ENCODE data around the gene HOXB2.

The HOXB2 gene

DNA sequence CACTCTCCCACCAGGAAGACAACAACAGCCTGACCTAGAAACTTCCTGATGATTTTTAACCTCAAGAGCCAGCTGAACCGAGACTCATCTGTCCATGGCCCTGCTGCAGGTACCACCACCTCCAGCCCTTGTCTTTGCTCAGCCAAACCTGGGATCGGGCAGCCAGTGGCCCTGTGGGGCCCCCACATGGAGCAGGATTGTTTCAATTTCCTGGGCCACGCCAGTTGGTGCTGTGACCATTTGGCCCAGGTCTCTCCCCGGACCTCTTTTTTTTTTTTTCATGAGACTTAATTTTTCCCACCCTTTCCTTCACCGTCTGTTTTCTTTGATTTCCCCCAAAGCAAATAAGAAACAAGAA lies 8.3 kb upstream of the HOXB2 start:
- Histone ChIP-seq H3K79me2 (ENCODE audit: control insufficient read depth, insufficient read depth, low read length) (no peaks in the 10 kb centered on the region), H3K9ac (ENCODE audit: low read length) (no peak overlapping the region), H2BK5ac (ENCODE audit: low read length) (no peak overlapping the region), H3K4me2 (ENCODE audit: low read length) (no peak overlapping the region), H4K8ac (ENCODE audit: low read depth, low read length) (no peak overlapping the region), H4K5ac (ENCODE audit: low read length) (no peak overlapping the region), H3K4me3 (ENCODE audit: low read length) (no peak overlapping the region), H2BK15ac (replicated peaks; ENCODE audit: low read depth) (no peak overlapping the region), H3K79me1 (ENCODE audit: low read length) (no peaks in the 10 kb centered on the region), H3K36me3 (ENCODE audit: control insufficient read depth, insufficient read depth, low read length) (no peaks in the 10 kb centered on the region), H3K27ac (ENCODE audit: low read depth, low read length) (no peak overlapping the region), H3K56ac (ENCODE audit: low read length) (no peak overlapping the region), H3K4me1 (ENCODE audit: control insufficient read depth, low read depth, low read length) (no peaks in the 10 kb centered on the region), H3K27me3 (ENCODE audit: insufficient read depth, low read length, poor library complexity) (peaks cover 74% of the 10 kb centered on the region), H3K18ac (ENCODE audit: low read length) (no peak overlapping the region), H2BK120ac (ENCODE audit: low read depth, low read length) (no peak overlapping the region), H3K4ac (ENCODE audit: low read depth, low read length) (no peak overlapping the region), H3K23ac (ENCODE audit: low read length) (no peak overlapping the region), H2AK5ac (ENCODE audit: low read length) (no peak overlapping the region)
- no CpG with 5 or more reads among the region's 5 CpGs for WGBS (ENCODE audit: extremely low coverage, insufficient coverage, low lambda C conversion rate)
- no peak for DNase-seq

DNA sequence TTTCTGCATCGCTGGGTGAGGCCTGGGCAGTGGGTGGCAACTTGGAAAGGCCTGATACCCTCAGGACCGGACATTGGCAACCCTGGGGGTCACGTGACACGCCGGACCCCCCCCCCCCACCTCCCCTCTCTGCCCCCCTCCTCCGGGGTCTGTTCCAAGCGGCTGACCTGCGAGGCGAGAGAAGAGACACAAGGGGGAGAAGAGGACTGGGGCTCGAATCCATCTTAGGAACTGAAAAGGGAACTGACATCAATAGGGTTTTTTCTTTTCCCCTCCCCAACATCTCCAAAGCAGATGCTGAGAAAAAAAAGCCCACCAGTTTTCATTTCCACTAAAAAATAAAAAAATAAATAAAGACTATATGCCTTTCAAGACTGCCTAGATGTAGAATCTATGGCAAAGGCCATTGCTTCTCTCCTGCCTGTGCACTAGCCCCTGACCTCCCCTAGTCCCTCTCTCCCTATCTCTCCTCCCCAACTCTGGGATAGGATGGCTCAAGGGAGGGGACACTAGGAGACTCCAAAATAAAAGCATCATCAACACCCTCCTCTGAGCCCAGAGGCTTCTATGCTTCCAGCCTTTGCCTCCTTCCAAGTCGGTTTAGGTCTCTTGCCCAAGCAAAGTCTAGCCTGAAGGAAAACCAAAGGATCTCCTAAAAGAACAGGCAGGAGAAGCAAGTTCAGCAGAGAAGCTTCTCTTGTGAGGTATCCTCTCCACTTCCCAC lies 7.7 kb upstream of the HOXB2 start:
- WGBS (ENCODE audit: extremely low coverage, insufficient coverage, low lambda C conversion rate): no CpG with 5 or more reads among the region's 11 CpGs
- Histone ChIP-seq H3K27me3 (ENCODE audit: insufficient read depth, low read length, poor library complexity) (peaks cover 73% of the 10 kb centered on the region), H2AK5ac (ENCODE audit: low read length) (peak overlapping the region; percentile 13), H4K8ac (ENCODE audit: low read depth, low read length) (no peak overlapping the region), H3K4me3 (ENCODE audit: low read length) (no peak overlapping the region), H2BK5ac (ENCODE audit: low read length) (no peak overlapping the region), H3K4me2 (ENCODE audit: low read length) (no peak overlapping the region), H3K56ac (ENCODE audit: low read length) (no peak overlapping the region), H3K9ac (ENCODE audit: low read length) (no peak overlapping the region), H2BK15ac (replicated peaks; ENCODE audit: low read depth) (no peak overlapping the region), H3K79me1 (ENCODE audit: low read length) (no peaks in the 10 kb centered on the region), H3K23ac (ENCODE audit: low read length) (no peak overlapping the region), H3K4me1 (ENCODE audit: control insufficient read depth, low read depth, low read length) (no peaks in the 10 kb centered on the region), H2BK120ac (ENCODE audit: low read depth, low read length) (no peak overlapping the region), H3K18ac (ENCODE audit: low read length) (no peak overlapping the region), H3K4ac (ENCODE audit: low read depth, low read length) (no peak overlapping the region), H3K27ac (ENCODE audit: low read depth, low read length) (no peak overlapping the region), H3K36me3 (ENCODE audit: control insufficient read depth, insufficient read depth, low read length) (no peaks in the 10 kb centered on the region), H3K79me2 (ENCODE audit: control insufficient read depth, insufficient read depth, low read length) (no peaks in the 10 kb centered on the region), H4K5ac (ENCODE audit: low read length) (no peak overlapping the region)
- DNase-seq: no peak

DNA sequence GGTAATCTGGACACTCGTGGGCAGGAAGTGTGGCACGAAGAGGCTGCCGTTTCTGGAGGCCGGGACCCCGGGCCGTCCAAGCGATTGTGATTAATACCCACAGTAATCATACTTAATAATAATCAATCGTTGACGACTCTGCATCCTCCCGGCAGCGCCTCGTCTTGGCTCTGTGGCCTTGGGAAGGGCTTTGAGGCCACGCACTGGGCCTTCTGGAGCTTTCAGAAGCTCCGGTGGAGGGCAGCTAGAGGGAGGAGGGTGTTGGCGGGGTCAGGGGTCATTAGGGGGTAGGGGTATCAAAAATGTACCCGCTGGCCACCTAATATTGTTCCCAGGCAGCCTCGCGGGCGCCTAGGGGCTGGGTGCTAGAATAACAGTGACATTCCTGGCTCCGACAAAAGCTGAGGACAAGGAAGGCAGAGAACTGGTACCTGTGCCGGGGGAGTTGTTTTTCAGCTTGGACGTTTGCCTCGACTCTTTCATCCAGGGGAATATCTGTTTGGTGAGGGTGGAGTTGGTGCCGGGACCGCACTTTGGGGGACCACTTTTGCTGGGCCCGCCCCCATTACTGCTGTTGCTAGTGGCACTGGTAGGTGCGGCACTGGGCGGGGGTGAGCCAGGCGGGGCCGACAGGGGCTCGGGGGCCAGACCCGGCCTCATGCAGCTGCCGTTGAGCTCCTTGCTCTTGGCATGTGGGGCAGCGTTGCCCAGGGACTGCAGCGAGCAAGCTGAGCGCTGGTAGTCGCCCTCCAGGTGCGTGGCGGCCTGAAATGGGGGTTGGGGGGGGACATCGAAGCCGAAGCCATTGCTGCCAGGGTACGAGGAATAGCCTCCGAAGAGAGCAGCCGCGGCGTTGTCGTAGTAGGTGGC lies 6.9 kb upstream of the HOXB2 start:
- Histone ChIP-seq H4K8ac (ENCODE audit: low read depth, low read length) (no peak overlapping the region), H3K9ac (ENCODE audit: low read length) (no peak overlapping the region), H3K36me3 (ENCODE audit: control insufficient read depth, insufficient read depth, low read length) (no peaks in the 10 kb centered on the region), H2BK120ac (ENCODE audit: low read depth, low read length) (no peak overlapping the region), H3K79me2 (ENCODE audit: control insufficient read depth, insufficient read depth, low read length) (no peaks in the 10 kb centered on the region), H3K4ac (ENCODE audit: low read depth, low read length) (no peak overlapping the region), H3K56ac (ENCODE audit: low read length) (no peak overlapping the region), H4K5ac (ENCODE audit: low read length) (no peak overlapping the region), H3K18ac (ENCODE audit: low read length) (no peak overlapping the region), H3K4me3 (ENCODE audit: low read length) (no peak overlapping the region), H2BK15ac (replicated peaks; ENCODE audit: low read depth) (no peak overlapping the region), H2AK5ac (ENCODE audit: low read length) (no peak overlapping the region), H3K23ac (ENCODE audit: low read length) (no peak overlapping the region), H2BK5ac (ENCODE audit: low read length) (no peak overlapping the region), H3K4me1 (ENCODE audit: control insufficient read depth, low read depth, low read length) (peaks cover 3% of the 10 kb centered on the region), H3K27me3 (ENCODE audit: insufficient read depth, low read length, poor library complexity) (peaks cover 73% of the 10 kb centered on the region), H3K4me2 (ENCODE audit: low read length) (no peak overlapping the region), H3K79me1 (ENCODE audit: low read length) (no peaks in the 10 kb centered on the region), H3K27ac (ENCODE audit: low read depth, low read length) (no peak overlapping the region)
- WGBS (ENCODE audit: extremely low coverage, insufficient coverage, low lambda C conversion rate): no CpG with 5 or more reads among the region's 47 CpGs
- no peak for DNase-seq

DNA sequence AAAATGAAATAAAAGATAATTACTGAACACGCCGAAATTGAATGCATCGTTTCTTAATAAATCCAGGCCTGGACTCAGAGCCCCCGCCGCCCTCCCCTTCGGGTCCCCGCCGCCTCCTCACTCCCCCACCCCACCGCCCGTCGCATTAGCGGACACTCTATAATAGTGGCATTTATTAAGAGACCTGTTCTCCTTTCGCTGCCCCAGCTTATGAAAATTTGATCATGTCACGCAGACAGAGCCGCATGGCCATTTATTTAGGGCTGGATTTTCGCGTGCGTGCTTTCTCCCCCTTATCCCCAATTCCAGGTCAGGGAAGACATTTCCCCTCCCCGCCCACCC lies 6.3 kb upstream of the HOXB2 start:
- Histone ChIP-seq H3K4me1 (ENCODE audit: control insufficient read depth, low read depth, low read length) (peaks cover 6% of the 10 kb centered on the region), H2AK5ac (ENCODE audit: low read length) (no peak overlapping the region), H3K79me1 (ENCODE audit: low read length) (no peaks in the 10 kb centered on the region), H3K4me3 (ENCODE audit: low read length) (no peak overlapping the region), H3K56ac (ENCODE audit: low read length) (no peak overlapping the region), H3K18ac (ENCODE audit: low read length) (no peak overlapping the region), H2BK5ac (ENCODE audit: low read length) (no peak overlapping the region), H3K27me3 (ENCODE audit: insufficient read depth, low read length, poor library complexity) (peaks cover 69% of the 10 kb centered on the region), H2BK15ac (replicated peaks; ENCODE audit: low read depth) (no peak overlapping the region), H3K36me3 (ENCODE audit: control insufficient read depth, insufficient read depth, low read length) (no peaks in the 10 kb centered on the region), H3K4ac (ENCODE audit: low read depth, low read length) (no peak overlapping the region), H4K8ac (ENCODE audit: low read depth, low read length) (no peak overlapping the region), H3K4me2 (ENCODE audit: low read length) (no peak overlapping the region), H2BK120ac (ENCODE audit: low read depth, low read length) (no peak overlapping the region), H4K5ac (ENCODE audit: low read length) (no peak overlapping the region), H3K27ac (ENCODE audit: low read depth, low read length) (no peak overlapping the region), H3K9ac (ENCODE audit: low read length) (no peak overlapping the region), H3K23ac (ENCODE audit: low read length) (no peak overlapping the region), H3K79me2 (ENCODE audit: control insufficient read depth, insufficient read depth, low read length) (no peaks in the 10 kb centered on the region)
- WGBS (ENCODE audit: extremely low coverage, insufficient coverage, low lambda C conversion rate): no CpG with 5 or more reads among the region's 19 CpGs
- DNase-seq: no peak

DNA sequence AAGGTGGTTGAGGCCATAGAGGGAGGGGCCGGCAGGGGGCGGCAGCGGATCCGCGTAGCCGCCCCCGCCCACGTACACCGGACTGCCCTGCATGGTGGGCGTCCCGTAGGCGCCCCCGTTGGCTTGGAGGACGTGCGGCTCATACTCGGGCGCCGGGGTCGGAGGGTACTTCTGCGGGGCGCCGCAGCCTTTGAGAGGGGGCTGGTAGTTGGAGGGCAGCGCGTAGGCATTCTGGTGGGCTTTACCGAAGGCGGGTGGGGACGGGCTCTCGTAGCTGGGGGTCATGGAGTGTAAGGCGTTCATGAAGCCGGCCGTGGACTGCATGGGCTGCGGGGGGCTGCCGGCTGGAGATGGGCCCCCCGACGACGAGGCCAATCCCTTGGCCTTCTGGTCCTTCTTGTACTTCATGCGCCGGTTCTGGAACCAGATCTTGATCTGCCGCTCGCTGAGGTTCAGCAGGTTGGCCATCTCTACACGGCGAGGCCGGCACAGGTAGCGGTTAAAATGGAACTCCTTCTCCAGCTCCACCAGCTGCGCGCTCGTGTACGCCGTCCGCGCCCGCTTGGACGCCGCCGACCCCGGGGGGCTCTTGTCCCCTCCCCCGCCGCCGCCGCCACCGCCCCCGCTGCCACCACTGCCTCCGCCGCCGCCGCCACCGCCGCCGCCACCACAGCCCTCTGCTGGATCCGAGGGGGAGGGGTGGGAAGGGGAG lies 5.7 kb upstream of the HOXB2 start:
- H3K36me3 ChIP-seq (ENCODE audit: control insufficient read depth, insufficient read depth, low read length): no peaks in the 10 kb centered on the region
- no peak overlapping the region for H3K4me3 ChIP-seq (ENCODE audit: low read length)
- no peak overlapping the region for H3K4me2 ChIP-seq (ENCODE audit: low read length)
- H2AK5ac ChIP-seq (ENCODE audit: low read length): no peak overlapping the region
- H4K5ac ChIP-seq (ENCODE audit: low read length): no peak overlapping the region
- no peak overlapping the region for H4K8ac ChIP-seq (ENCODE audit: low read depth, low read length)
- H3K4ac ChIP-seq (ENCODE audit: low read depth, low read length): no peak overlapping the region
- H3K79me2 ChIP-seq (ENCODE audit: control insufficient read depth, insufficient read depth, low read length): no peaks in the 10 kb centered on the region
- no peaks in the 10 kb centered on the region for H3K79me1 ChIP-seq (ENCODE audit: low read length)
- H3K27me3 ChIP-seq (ENCODE audit: insufficient read depth, low read length, poor library complexity): peaks cover 68% of the 10 kb centered on the region
- H2BK120ac ChIP-seq (ENCODE audit: low read depth, low read length): no peak overlapping the region
- no peak overlapping the region for H3K23ac ChIP-seq (ENCODE audit: low read length)
- no peak for DNase-seq
- no peak overlapping the region for H3K56ac ChIP-seq (ENCODE audit: low read length)
- no peak overlapping the region for H2BK15ac ChIP-seq (replicated peaks; ENCODE audit: low read depth)
- no peak overlapping the region for H3K9ac ChIP-seq (ENCODE audit: low read length)
- H3K18ac ChIP-seq (ENCODE audit: low read length): no peak overlapping the region
- peaks cover 6% of the 10 kb centered on the region for H3K4me1 ChIP-seq (ENCODE audit: control insufficient read depth, low read depth, low read length)
- no peak overlapping the region for H2BK5ac ChIP-seq (ENCODE audit: low read length)
- H3K27ac ChIP-seq (ENCODE audit: low read depth, low read length): no peak overlapping the region
- WGBS (ENCODE audit: extremely low coverage, insufficient coverage, low lambda C conversion rate): no CpG with 5 or more reads among the region's 70 CpGs
